WTC11 (cell line): ENCODE measurements around the gene C16orf46.
A peak's percentile ranks its signal among the peaks of the same experiment; 100 is the strongest.

Experiments used
- CREB1 ChIP-seq: sonication (generic); formaldehyde crosslinking; IDR thresholded peaks from 2 replicates; pipeline ENCODE4 v1.8.0; 2023; ENCODE audit warnings: mild to moderate bottlenecking, missing genetic modification reagents
- CREM ChIP-seq: sonication (generic); formaldehyde crosslinking; IDR thresholded peaks from 2 replicates; pipeline ENCODE4 v1.8.1; 2022; ENCODE audit warnings: mild to moderate bottlenecking, missing genetic modification reagents, moderate library complexity
- ESRRA ChIP-seq: sonication (generic); formaldehyde crosslinking; IDR thresholded peaks from 2 replicates; pipeline ENCODE4 v1.8.1; 2022; ENCODE audit warnings: mild to moderate bottlenecking, missing genetic modification reagents, borderline replicate concordance
- ETV6 ChIP-seq: sonication (generic); formaldehyde crosslinking; IDR thresholded peaks from 2 replicates; pipeline ENCODE4 v1.8.1; 2022; ENCODE audit warnings: mild to moderate bottlenecking, missing genetic modification reagents
- FOXK1 ChIP-seq: sonication (generic); formaldehyde crosslinking; IDR thresholded peaks from 2 replicates; pipeline ENCODE4 v1.8.0; 2022; ENCODE audit warnings: mild to moderate bottlenecking, moderate library complexity, missing genetic modification reagents
- MAX ChIP-seq: sonication (generic); formaldehyde crosslinking; IDR thresholded peaks from 2 replicates; pipeline ENCODE4 v1.8.0; 2022; ENCODE audit warnings: mild to moderate bottlenecking, missing genetic modification reagents
- TCF7 ChIP-seq: sonication (generic); formaldehyde crosslinking; IDR thresholded peaks from 2 replicates; pipeline ENCODE4 v1.8.0; 2022; ENCODE audit warnings: mild to moderate bottlenecking, low read depth, missing genetic modification reagents, moderate library complexity
- ZMAT4 ChIP-seq: fragments of 250-450 bp; sonication (Bioruptor Pico); IDR thresholded peaks from 2 replicates; pipeline ENCODE4 v1.9.0; 2021; ENCODE audit warnings: mild to moderate bottlenecking
- TF ChIP-seq, protein P1 (sequence below): fragments of 200-600 bp; IDR thresholded peaks from 2 replicates; pipeline ENCODE4 v1.8.0; 2022; ENCODE audit warnings: antibody characterized with exemption
- TF ChIP-seq, protein P2 (sequence below): sonication (generic); formaldehyde crosslinking; IDR thresholded peaks from 2 replicates; pipeline ENCODE4 v1.8.0; 2022; ENCODE audit warnings: mild to moderate bottlenecking, missing genetic modification reagents
- TF ChIP-seq, protein P3 (sequence below): sonication (generic); formaldehyde crosslinking; IDR thresholded peaks from 2 replicates; pipeline ENCODE4 v1.8.0; 2023; ENCODE audit warnings: missing genetic modification reagents

GRCh38 chr16:81095953-81096714 lies 19.1 kb upstream of the C16orf46 start, which contains the start of gene GCSH:
- peak; percentile 75; the same call in 1 of the 2 replicates for TF ChIP-seq MAX (CRISPR knock-in tag)
- TF ChIP-seq, protein P1, sequence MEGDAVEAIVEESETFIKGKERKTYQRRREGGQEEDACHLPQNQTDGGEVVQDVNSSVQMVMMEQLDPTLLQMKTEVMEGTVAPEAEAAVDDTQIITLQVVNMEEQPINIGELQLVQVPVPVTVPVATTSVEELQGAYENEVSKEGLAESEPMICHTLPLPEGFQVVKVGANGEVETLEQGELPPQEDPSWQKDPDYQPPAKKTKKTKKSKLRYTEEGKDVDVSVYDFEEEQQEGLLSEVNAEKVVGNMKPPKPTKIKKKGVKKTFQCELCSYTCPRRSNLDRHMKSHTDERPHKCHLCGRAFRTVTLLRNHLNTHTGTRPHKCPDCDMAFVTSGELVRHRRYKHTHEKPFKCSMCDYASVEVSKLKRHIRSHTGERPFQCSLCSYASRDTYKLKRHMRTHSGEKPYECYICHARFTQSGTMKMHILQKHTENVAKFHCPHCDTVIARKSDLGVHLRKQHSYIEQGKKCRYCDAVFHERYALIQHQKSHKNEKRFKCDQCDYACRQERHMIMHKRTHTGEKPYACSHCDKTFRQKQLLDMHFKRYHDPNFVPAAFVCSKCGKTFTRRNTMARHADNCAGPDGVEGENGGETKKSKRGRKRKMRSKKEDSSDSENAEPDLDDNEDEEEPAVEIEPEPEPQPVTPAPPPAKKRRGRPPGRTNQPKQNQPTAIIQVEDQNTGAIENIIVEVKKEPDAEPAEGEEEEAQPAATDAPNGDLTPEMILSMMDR: no peak
- TF ChIP-seq CREM (CRISPR knock-in tag): peak; percentile 76; the same call in 1 of the 2 replicates
- TF ChIP-seq, protein P2, sequence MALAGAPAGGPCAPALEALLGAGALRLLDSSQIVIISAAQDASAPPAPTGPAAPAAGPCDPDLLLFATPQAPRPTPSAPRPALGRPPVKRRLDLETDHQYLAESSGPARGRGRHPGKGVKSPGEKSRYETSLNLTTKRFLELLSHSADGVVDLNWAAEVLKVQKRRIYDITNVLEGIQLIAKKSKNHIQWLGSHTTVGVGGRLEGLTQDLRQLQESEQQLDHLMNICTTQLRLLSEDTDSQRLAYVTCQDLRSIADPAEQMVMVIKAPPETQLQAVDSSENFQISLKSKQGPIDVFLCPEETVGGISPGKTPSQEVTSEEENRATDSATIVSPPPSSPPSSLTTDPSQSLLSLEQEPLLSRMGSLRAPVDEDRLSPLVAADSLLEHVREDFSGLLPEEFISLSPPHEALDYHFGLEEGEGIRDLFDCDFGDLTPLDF: no peak
- peak; percentile 92 for TF ChIP-seq ETV6 (CRISPR knock-in tag)
- TF ChIP-seq FOXK1 (CRISPR knock-in tag): 0 out of 2 replicates have a peak, but pooled peaks have one; percentile 31
- TF ChIP-seq, protein P3, sequence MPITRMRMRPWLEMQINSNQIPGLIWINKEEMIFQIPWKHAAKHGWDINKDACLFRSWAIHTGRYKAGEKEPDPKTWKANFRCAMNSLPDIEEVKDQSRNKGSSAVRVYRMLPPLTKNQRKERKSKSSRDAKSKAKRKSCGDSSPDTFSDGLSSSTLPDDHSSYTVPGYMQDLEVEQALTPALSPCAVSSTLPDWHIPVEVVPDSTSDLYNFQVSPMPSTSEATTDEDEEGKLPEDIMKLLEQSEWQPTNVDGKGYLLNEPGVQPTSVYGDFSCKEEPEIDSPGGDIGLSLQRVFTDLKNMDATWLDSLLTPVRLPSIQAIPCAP (CRISPR knock-in tag): 0 out of 2 replicates have a peak, but pooled peaks have one; percentile 43
- TF ChIP-seq ZMAT4: no peak
- no peak for TF ChIP-seq CREB1
- TF ChIP-seq TCF7 (CRISPR knock-in tag): no peak
- TF ChIP-seq ESRRA (CRISPR knock-in tag): peak; percentile 68
